IMR-90 (cell line): ENCODE results near the gene ANKRD16. TPM values are rescaled to one million over a fixed set of nuclear protein-coding genes. Genes with fewer than 3 reads are reported as not detected.

ENCODE experiments used
- ATAC-seq: fragments of 200-7000 bp; cut with Tn5 transposase; 2 replicates; pipeline ENCODE4 v1.9.1; 2020; ENCODE audit warnings: low read depth, mild to moderate bottlenecking, moderate library complexity
- BruUV-seq: library from RNA; stranded (reverse); fragments of 400-500 nt; replicated peaks from 2 replicates; lab custom pipeline; 2021; lab: Mats Ljungman, UMichigan
- CTCF ChIA-PET: fragments of 300-600 bp; formaldehyde crosslinking; extraction: SDS; loops from one replicate; lab custom pipeline; 2021; ENCODE audit warnings: antibody characterized with exemption; lab: Yijun Ruan, JAX
- POLR2A ChIA-PET: fragments of 300-600 bp; sonication (Branson Sonifier 250); formaldehyde crosslinking; loops from one replicate; lab custom pipeline; 2022; ENCODE audit warnings: antibody characterized with exemption; ENCODE audit not compliant: unreplicated experiment; lab: Charles Lee
- DNase-seq: peaks from one replicate; pipeline ENCODE4 v3.0.0; 2013
- H2AFZ ChIP-seq: replicated peaks from 2 replicates; pipeline ENCODE3; 2013; ENCODE audit warnings: low read length, mild to moderate bottlenecking; ENCODE audit not compliant: poor library complexity
- H2AK5ac ChIP-seq: 2 replicates; pipeline ENCODE4 v1.6.1; 2013; ENCODE audit warnings: low read depth, low read length, inconsistent platforms
- H2AK9ac ChIP-seq: replicated peaks from 2 replicates; pipeline ENCODE3; 2013; ENCODE audit warnings: mild to moderate bottlenecking, low read depth, low read length, moderate library complexity; ENCODE audit not compliant: poor library complexity
- H2BK120ac ChIP-seq: 2 replicates; pipeline ENCODE4 v1.6.1; 2013; ENCODE audit warnings: low read depth, low read length, inconsistent platforms
- H2BK15ac ChIP-seq: 3 replicates; pipeline ENCODE4 v1.6.1; 2013; ENCODE audit warnings: low read depth, low read length, inconsistent platforms
- H2BK20ac ChIP-seq: 2 replicates; pipeline ENCODE4 v1.6.1; 2013; ENCODE audit warnings: low read depth, mild to moderate bottlenecking, inconsistent platforms, low read length, moderate library complexity
- H2BK5ac ChIP-seq: 2 replicates; pipeline ENCODE4 v1.6.1; 2013; ENCODE audit warnings: mild to moderate bottlenecking, low read depth, low read length, inconsistent platforms; ENCODE audit not compliant: poor library complexity, severe bottlenecking
- H3K14ac ChIP-seq: replicated peaks from 2 replicates; pipeline ENCODE4 v1.6.1; 2013; ENCODE audit warnings: low read depth, low read length, inconsistent platforms
- H3K18ac ChIP-seq: 2 replicates; pipeline ENCODE4 v1.6.1; 2013; ENCODE audit warnings: low read depth, low read length, control low read depth
- H3K23ac ChIP-seq: 2 replicates; pipeline ENCODE4 v1.6.1; 2013; ENCODE audit warnings: low read depth, low read length, inconsistent platforms
- H3K27ac ChIP-seq: 2 replicates; pipeline ENCODE4 v1.5.1; 2013; ENCODE audit warnings: mild to moderate bottlenecking, control low read depth, low read length; ENCODE audit not compliant: insufficient read depth
- H3K27me3 ChIP-seq: 2 replicates; pipeline ENCODE4 v1.6.1; 2013; ENCODE audit warnings: low read length; ENCODE audit not compliant: control insufficient read depth, insufficient read depth
- H3K36me3 ChIP-seq: 2 replicates; pipeline ENCODE4 v1.6.1; 2013; ENCODE audit warnings: low read length, mixed read lengths; ENCODE audit not compliant: control insufficient read depth, insufficient read depth
- H3K4ac ChIP-seq: 2 replicates; pipeline ENCODE4 v1.6.1; 2013; ENCODE audit warnings: low read depth, low read length, inconsistent platforms
- H3K4me1 ChIP-seq: 2 replicates; pipeline ENCODE4 v1.6.1; 2013; ENCODE audit warnings: low read length, mixed read lengths; ENCODE audit not compliant: control insufficient read depth, insufficient read depth
- H3K4me2 ChIP-seq: 2 replicates; pipeline ENCODE4 v1.6.1; 2013; ENCODE audit warnings: low read depth, mild to moderate bottlenecking, control low read depth, low read length, moderate library complexity
- H3K4me3 ChIP-seq: 2 replicates; pipeline ENCODE4 v1.5.1; 2013; ENCODE audit warnings: low read depth, mild to moderate bottlenecking, control low read depth, low read length, moderate library complexity; ENCODE audit not compliant: insufficient read depth
- H3K56ac ChIP-seq: 2 replicates; pipeline ENCODE4 v1.6.1; 2013; ENCODE audit warnings: low read length, inconsistent platforms; ENCODE audit not compliant: insufficient read depth; ENCODE audit errors: extremely low read depth
- H3K79me1 ChIP-seq, 2 experiments: 2 replicates each; pipeline ENCODE4 v1.6.1; 2013; ENCODE audit warnings: low read length in 2 of 2, inconsistent platforms in 1 of 2, low read depth in 1 of 2
- H3K9ac ChIP-seq: 2 replicates; pipeline ENCODE4 v1.6.1; 2013; ENCODE audit warnings: low read depth, low read length, control low read depth
- H3K9me1 ChIP-seq: 2 replicates; pipeline ENCODE4 v1.6.1; 2013; ENCODE audit warnings: low read length, inconsistent platforms; ENCODE audit not compliant: insufficient read depth
- H3K9me3 ChIP-seq: 2 replicates; pipeline ENCODE4 v1.6.1; 2013; ENCODE audit warnings: low read length; ENCODE audit not compliant: control insufficient read depth, insufficient read depth
- H4K20me1 ChIP-seq: 2 replicates; pipeline ENCODE4 v1.6.1; 2013; ENCODE audit warnings: low read length, inconsistent platforms; ENCODE audit not compliant: insufficient read depth
- H4K5ac ChIP-seq: 2 replicates; pipeline ENCODE4 v1.6.1; 2013; ENCODE audit warnings: mild to moderate bottlenecking, low read depth, low read length, control low read depth
- H4K8ac ChIP-seq, 2 experiments: 2 replicates each; pipeline ENCODE4 v1.6.1; 2013; ENCODE audit warnings: low read depth in 2 of 2, low read length in 2 of 2, control low read depth in 1 of 2, inconsistent platforms in 1 of 2
- H4K91ac ChIP-seq: 2 replicates; pipeline ENCODE4 v1.6.1; 2013; ENCODE audit warnings: low read depth, low read length, inconsistent platforms; ENCODE audit not compliant: insufficient read depth
- BHLHE40 ChIP-seq: fragments of 150-350 bp; IDR thresholded peaks from 2 replicates; pipeline ENCODE4 v1.6.1; 2016; ENCODE audit warnings: mild to moderate bottlenecking, low read depth, low read length
- CHD1 ChIP-seq: IDR thresholded peaks from 2 replicates; pipeline ENCODE4 v1.6.1; 2012; ENCODE audit warnings: low read depth, low read length, improper control_type of control experiment
- FOS ChIP-seq: fragments of 150-350 bp; IDR thresholded peaks from 2 replicates; pipeline ENCODE4 v1.6.1; 2016; ENCODE audit warnings: low read depth, low read length
- MAFK ChIP-seq: IDR thresholded peaks from 2 replicates; pipeline ENCODE4 v1.6.1; 2012; ENCODE audit warnings: low read depth, low read length, improper control_type of control experiment
- MAZ ChIP-seq: IDR thresholded peaks from 2 replicates; pipeline ENCODE4 v1.6.1; 2012; ENCODE audit warnings: low read depth, mild to moderate bottlenecking, low read length, improper control_type of control experiment, moderate library complexity, borderline replicate concordance
- NFE2L2 ChIP-seq: fragments of 150-350 bp; IDR thresholded peaks from 2 replicates; pipeline ENCODE4 v1.6.1; 2016; ENCODE audit warnings: low read depth, mild to moderate bottlenecking, low read length
- RAD21 ChIP-seq: IDR thresholded peaks from 2 replicates; pipeline ENCODE4 v1.6.1; 2012; ENCODE audit warnings: low read length, improper control_type of control experiment
- RFX5 ChIP-seq: IDR thresholded peaks from 2 replicates; pipeline ENCODE4 v1.8.0; 2012; ENCODE audit warnings: low read depth, mild to moderate bottlenecking, low read length, moderate library complexity
- SMC3 ChIP-seq: fragments of 150-350 bp; IDR thresholded peaks from 2 replicates; pipeline ENCODE4 v1.6.1; 2016; ENCODE audit warnings: low read depth, mild to moderate bottlenecking, antibody characterized with exemption, low read length, moderate library complexity
- WGBS, 2 experiments: methylation state at CpG; one replicate each; pipeline versions ENCODE4 v1.1.5 to v1.1.7; 2013; ENCODE audit warnings: missing lambda C conversion rate in 2 of 2; ENCODE audit not compliant: insufficient read length in 1 of 2; ENCODE audit errors: extremely low coverage in 2 of 2; 5-methylcytosine and 5-hydroxymethylcytosine counted together
- dilution Hi-C: fragments of 300-500 bp; cut with HindIII; formaldehyde crosslinking; loops from one replicate; pipeline ENCODE4 v1.14.3; 2018; ENCODE audit warnings: low sequenced_read_pairs; ENCODE audit not compliant: unreplicated experiment
- in situ Hi-C: fragments of 300-500 bp; cut with MboI; formaldehyde crosslinking; loops from 3 replicates; pipeline ENCODE4 v1.14.3; 2019; ENCODE audit warnings: low sequenced_read_pairs, inconsistent platforms, mixed read lengths
- intact Hi-C: fragments of 100-400 bp; cut with micrococcal nuclease; formaldehyde crosslinking; loops from 2 replicates; pipeline ENCODE4 v1.10.0; 2022
- polyA plus RNA-seq, 3 experiments: library from polyadenylated mRNA; depleted of rRNA; stranded (reverse); fragments of >200 nt; gene quantifications; 2 replicates each; pipeline ENCODE4 v1.2.3, GENCODE V29; 2012; ENCODE audit warnings: low replicate concordance in 1 of 3
- total RNA-seq: library from RNA; depleted of rRNA; stranded (reverse); fragments of >200 nt; gene quantifications from 2 replicates; pipeline ENCODE4 v1.2.3, GENCODE V29; 2012
- TF ChIP-seq, protein P1 (sequence below): conservative IDR thresholded peaks from 2 replicates; pipeline ENCODE4 v1.5.1; 2012; ENCODE audit warnings: mild to moderate bottlenecking, low read depth, low read length, improper control_type of control experiment
- TF ChIP-seq, protein P2 (sequence below): fragments of 150-350 bp; IDR thresholded peaks from 2 replicates; pipeline ENCODE4 v1.6.1; 2016; ENCODE audit warnings: low read depth, mild to moderate bottlenecking, low read length, moderate library complexity, borderline replicate concordance

Gene ANKRD16
- total and polyA plus RNA-seq, 2 of the 4 experiments (the other 2 are of a cell fraction), result 5.1 to 5.7 TPM

DNA sequence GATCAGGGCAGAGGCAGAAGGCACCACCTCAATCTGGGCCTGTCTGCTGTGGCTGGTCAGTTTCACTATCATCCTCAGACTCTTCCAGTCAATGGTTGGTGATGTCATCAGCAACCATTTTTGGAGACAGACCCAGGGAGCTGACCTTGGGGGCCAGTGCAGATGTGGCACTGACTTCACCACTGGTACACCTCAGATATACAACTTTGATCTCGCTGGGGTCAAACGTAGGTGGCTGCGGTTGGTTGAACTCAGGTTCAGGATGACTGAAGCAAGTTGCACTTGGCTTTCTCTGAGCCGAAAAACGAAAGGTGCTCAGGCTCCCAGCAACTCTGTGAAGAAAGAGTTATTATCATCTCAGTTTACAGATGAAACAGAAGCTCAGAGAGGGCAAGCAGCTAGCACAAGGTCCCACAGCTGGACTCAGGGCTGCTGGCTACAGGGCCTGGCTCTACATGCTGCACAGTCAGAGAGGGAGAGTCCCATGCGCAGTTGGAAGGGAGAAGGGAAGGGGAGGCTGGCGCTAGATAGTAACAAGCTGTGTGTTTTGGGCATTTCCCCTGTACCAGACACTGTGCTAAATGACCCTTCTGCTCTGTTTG, 27.2 kb downstream of the ANKRD16 start:
- in situ Hi-C loops, result loop anchor here (5.0 to 25.0 kb wide), 3 partner anchors 35 to 1025 kb away; partner anchors contain the start of gene AKR1E2
- peaks cover 10% of the 10 kb centered on the region for H3K4me1 ChIP-seq
- H2BK15ac ChIP-seq, result peak overlapping the region; percentile 85; the same call in 2 of the 3 replicates
- peaks cover 3% of the 10 kb centered on the region; the same call in 1 of the 2 replicates for H3K36me3 ChIP-seq
- ATAC-seq (no peak), DNase-seq (peak; percentile 9)
- no peak overlapping the region for H3K56ac ChIP-seq
- 0 out of 2 replicates have a peak overlapping the region, but pooled peaks have one; percentile 7 for H3K23ac ChIP-seq
- peak overlapping the region; percentile 88 for H4K91ac ChIP-seq
- no peak overlapping the region for H3K4me2 ChIP-seq
- H2BK20ac ChIP-seq, result peak overlapping the region; percentile 54
- peak overlapping the region; percentile 94 for H2AK5ac ChIP-seq
- H3K4me3 ChIP-seq, result no peak overlapping the region
- H3K4ac ChIP-seq, result peak overlapping the region; percentile 67
- H3K18ac ChIP-seq, result peak overlapping the region; percentile 48; the same call in 1 of the 2 replicates
- intact Hi-C loops, result no loop called here
- H4K5ac ChIP-seq, result 0 out of 2 replicates have a peak overlapping the region, but pooled peaks have one; percentile 5
- no peak overlapping the region for H3K9ac ChIP-seq
- no TSS peak for BruUV-seq
- peak overlapping the region; percentile 56 for H3K14ac ChIP-seq
- H3K9me3 ChIP-seq, result no peaks in the 10 kb centered on the region
- no peaks in the 10 kb centered on the region for H4K20me1 ChIP-seq
- peak overlapping the region in 1 of 2 experiments; percentile 60; a peak in 1 of 4 replicates for H4K8ac ChIP-seq
- H3K79me1 ChIP-seq, result no peaks in the 10 kb centered on the region
- peak overlapping the region; percentile 57 for H2BK5ac ChIP-seq
- ChIA-PET POLR2A (no interaction called here), CTCF (no interaction called here)
- H3K27ac ChIP-seq, result peak overlapping the region; percentile 30; the same call in 1 of the 2 replicates
- dilution Hi-C loops, result no loop called here
- TF ChIP-seq MAFK (no peak), CHD1 (no peak), RAD21 (no peak), SMC3 (no peak), BHLHE40 (no peak), FOS (no peak), NFE2L2 (no peak), MAZ (no peak), RFX5 (no peak)
- TF ChIP-seq, protein P1, sequence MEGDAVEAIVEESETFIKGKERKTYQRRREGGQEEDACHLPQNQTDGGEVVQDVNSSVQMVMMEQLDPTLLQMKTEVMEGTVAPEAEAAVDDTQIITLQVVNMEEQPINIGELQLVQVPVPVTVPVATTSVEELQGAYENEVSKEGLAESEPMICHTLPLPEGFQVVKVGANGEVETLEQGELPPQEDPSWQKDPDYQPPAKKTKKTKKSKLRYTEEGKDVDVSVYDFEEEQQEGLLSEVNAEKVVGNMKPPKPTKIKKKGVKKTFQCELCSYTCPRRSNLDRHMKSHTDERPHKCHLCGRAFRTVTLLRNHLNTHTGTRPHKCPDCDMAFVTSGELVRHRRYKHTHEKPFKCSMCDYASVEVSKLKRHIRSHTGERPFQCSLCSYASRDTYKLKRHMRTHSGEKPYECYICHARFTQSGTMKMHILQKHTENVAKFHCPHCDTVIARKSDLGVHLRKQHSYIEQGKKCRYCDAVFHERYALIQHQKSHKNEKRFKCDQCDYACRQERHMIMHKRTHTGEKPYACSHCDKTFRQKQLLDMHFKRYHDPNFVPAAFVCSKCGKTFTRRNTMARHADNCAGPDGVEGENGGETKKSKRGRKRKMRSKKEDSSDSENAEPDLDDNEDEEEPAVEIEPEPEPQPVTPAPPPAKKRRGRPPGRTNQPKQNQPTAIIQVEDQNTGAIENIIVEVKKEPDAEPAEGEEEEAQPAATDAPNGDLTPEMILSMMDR, result no peak
- TF ChIP-seq, protein P2, sequence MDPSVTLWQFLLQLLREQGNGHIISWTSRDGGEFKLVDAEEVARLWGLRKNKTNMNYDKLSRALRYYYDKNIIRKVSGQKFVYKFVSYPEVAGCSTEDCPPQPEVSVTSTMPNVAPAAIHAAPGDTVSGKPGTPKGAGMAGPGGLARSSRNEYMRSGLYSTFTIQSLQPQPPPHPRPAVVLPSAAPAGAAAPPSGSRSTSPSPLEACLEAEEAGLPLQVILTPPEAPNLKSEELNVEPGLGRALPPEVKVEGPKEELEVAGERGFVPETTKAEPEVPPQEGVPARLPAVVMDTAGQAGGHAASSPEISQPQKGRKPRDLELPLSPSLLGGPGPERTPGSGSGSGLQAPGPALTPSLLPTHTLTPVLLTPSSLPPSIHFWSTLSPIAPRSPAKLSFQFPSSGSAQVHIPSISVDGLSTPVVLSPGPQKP, result no peak
- peaks cover 6% of the 10 kb centered on the region; the same call in 1 of the 2 replicates for H3K9me1 ChIP-seq
- H2AK9ac ChIP-seq, result no peak overlapping the region
- H2AFZ ChIP-seq, result peak overlapping the region; percentile 53
- WGBS, 2 experiments, result no CpG with 5 or more reads among the region's 7 CpGs
- peak overlapping the region; percentile 71 for H2BK120ac ChIP-seq
- no peaks in the 10 kb centered on the region for H3K27me3 ChIP-seq
